Measurements from ENCODE around the gene KCNMA1.
"Not testable (repeated sequence)": the region's sequence is repeated elsewhere in the genome, so short reads cannot be mapped to it uniquely, and the experiment has no call there.

DNA sequence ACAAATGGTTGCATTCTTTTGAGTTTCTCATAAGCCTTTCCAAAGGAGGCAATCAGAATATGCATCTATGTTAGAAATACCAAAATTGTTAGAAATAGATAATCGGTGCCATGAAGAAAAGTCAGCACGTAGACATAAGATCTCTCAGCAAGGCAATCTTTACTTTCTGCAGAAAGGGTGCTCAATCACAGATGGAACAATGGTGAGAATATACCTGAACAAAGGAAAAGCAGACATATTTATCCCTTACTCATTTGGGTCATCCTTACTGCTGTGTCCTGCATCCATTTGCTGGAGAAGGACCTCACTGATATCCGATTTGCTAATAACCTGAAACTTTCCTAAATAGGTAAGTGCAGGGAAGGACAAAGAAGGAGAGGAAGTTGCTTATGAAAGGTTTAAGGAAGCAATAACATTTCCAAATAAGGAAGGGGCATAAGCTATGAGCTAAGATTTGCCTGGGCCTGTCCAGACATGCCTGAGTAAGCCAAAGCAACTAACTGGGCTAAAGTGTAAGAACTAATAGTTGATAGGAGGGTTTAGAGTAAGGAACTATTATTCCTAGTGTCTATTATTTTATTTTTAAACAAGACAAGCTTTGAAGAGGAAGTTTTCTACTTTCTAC lies 21.6 kb upstream of the KCNMA1 start:
- TF ChIP-seq CTCF, POLR2A (IDR thresholded peaks at IDR 0.05): not testable (repeated sequence)
